Esophagus muscularis mucosa (tissue), 4 donors: ENCODE results near the gene CBL.
A peak's percentile ranks its signal among the peaks of the same experiment; 100 is the strongest.

Experiments
- CTCF ChIP-seq, 3 experiments: fragments of 200-600 bp in 2 of 3; fragments of 450-650 bp in 1 of 3; sonication (generic) in 2 of 3; IDR thresholded peaks; one replicate each; pipeline ENCODE4 v1.5.1; 2017 to 2019; ENCODE audit warnings: antibody characterized with exemption in 3 of 3, mild to moderate bottlenecking in 2 of 3, moderate library complexity in 1 of 3
- EP300 ChIP-seq: sonication (generic); formaldehyde crosslinking; IDR thresholded peaks from one replicate; pipeline ENCODE4 v1.6.1; 2017; ENCODE audit warnings: antibody characterized with exemption
- POLR2A ChIP-seq: fragments of 450-650 bp; IDR thresholded peaks from one replicate; pipeline ENCODE4 v1.6.1; 2017; ENCODE audit warnings: antibody characterized with exemption, moderate library complexity, mild to moderate bottlenecking, low read depth
- POLR2AphosphoS5 ChIP-seq, 2 donors: sonication (generic); formaldehyde crosslinking; IDR thresholded peaks; one replicate each; pipeline ENCODE4 v1.6.1; 2017; ENCODE audit warnings: antibody characterized with exemption in 2 of 2

DNA sequence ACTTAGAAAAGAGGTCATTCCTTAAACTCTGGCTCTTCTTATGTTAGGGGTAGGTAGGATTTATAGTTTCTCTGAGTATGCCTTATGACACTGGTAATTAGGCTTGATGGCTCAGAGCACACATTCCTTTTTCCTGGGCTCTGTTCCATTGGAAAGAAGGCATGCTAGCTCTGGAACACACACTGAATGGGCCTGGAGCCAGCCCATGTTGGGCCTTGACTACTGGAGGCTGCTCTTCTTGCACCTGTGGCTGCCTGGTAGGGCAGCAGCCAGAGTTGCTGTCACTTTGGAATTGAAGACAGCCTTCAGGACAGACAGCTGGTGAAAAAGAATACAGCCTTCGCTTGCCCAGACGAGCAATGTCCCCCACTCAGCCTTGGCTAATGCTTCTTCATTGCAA, 92.6 kb downstream of the CBL start:
- no peak for TF ChIP-seq POLR2A
- no peak for TF ChIP-seq CTCF (IDR thresholded peaks at IDR 0.05)
- peak; percentile 58 to 72 for TF ChIP-seq POLR2AphosphoS5 (IDR thresholded peaks at IDR 0.05)
- TF ChIP-seq EP300: no peak
